Neutrophil (primary cell): ENCODE data around the gene CDH13.

Source experiments
- H3K27ac ChIP-seq: fragments of 200-600 bp; sonication (generic); 2 replicates; pipeline ENCODE4 v1.5.1; 2016; ENCODE audit warnings: mild to moderate bottlenecking, moderate library complexity
- H3K27me3 ChIP-seq: fragments of 200-600 bp; sonication (generic); 2 replicates; pipeline ENCODE4 v1.6.0; 2016; ENCODE audit warnings: mild to moderate bottlenecking
- H3K36me3 ChIP-seq: fragments of 200-600 bp; sonication (generic); 2 replicates; pipeline ENCODE4 v1.5.1; 2017
- H3K4me1 ChIP-seq, 2 experiments: fragments of 200-600 bp in 1 of 2; sonication (generic) in 1 of 2; 1 replicate in 1 of 2; 2 replicates in 1 of 2; pipeline versions ENCODE4 v1.5.1 to v1.6.1; 2013 to 2016; ENCODE audit warnings: low read depth in 1 of 2, low read length in 1 of 2, mild to moderate bottlenecking in 1 of 2, moderate library complexity in 1 of 2; ENCODE audit not compliant: control insufficient read depth in 1 of 2, insufficient read depth in 1 of 2
- H3K4me3 ChIP-seq, 2 experiments: fragments of 200-600 bp in 1 of 2; sonication (generic) in 1 of 2; 1 replicate in 1 of 2; 2 replicates in 1 of 2; pipeline ENCODE4 v1.5.1; 2013 to 2016; ENCODE audit warnings: low read depth in 1 of 2, low read length in 1 of 2, mild to moderate bottlenecking in 1 of 2, moderate library complexity in 1 of 2
- H3K9me3 ChIP-seq: fragments of 200-600 bp; sonication (generic); 2 replicates; pipeline ENCODE4 v1.5.1; 2016
- TF ChIP-seq, protein P1 (sequence below): fragments of 200-600 bp; sonication (generic); IDR thresholded peaks from 2 replicates; pipeline ENCODE4 v1.5.1; 2016; ENCODE audit warnings: antibody characterized with exemption

The CDH13 gene

DNA sequence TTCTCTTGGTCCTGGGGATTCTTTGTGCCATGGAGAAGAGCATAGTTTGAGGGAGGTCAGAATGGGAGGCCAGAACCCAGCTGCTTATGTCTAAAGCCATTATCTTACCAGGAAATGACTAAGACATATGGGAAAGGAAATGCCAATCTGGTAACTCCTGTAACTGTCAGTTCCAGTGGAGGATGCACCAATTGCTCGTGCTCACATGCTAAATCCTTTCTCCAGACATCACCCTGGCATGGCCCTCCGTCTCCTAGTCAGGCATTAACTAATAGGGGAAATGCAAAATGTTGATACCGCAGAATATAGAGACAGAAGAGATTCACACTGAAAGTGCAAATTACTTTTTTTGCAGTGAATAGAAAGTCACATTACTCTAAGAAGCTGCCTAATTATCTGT lies 925.5 kb downstream of the CDH13 start:
- Histone ChIP-seq H3K4me1 (no peaks in the 10 kb centered on the region), H3K4me3 (no peak overlapping the region), H3K27ac (no peak overlapping the region), H3K36me3 (no peaks in the 10 kb centered on the region), H3K27me3 (no peaks in the 10 kb centered on the region), H3K9me3 (no peaks in the 10 kb centered on the region)
- TF ChIP-seq, protein P1, sequence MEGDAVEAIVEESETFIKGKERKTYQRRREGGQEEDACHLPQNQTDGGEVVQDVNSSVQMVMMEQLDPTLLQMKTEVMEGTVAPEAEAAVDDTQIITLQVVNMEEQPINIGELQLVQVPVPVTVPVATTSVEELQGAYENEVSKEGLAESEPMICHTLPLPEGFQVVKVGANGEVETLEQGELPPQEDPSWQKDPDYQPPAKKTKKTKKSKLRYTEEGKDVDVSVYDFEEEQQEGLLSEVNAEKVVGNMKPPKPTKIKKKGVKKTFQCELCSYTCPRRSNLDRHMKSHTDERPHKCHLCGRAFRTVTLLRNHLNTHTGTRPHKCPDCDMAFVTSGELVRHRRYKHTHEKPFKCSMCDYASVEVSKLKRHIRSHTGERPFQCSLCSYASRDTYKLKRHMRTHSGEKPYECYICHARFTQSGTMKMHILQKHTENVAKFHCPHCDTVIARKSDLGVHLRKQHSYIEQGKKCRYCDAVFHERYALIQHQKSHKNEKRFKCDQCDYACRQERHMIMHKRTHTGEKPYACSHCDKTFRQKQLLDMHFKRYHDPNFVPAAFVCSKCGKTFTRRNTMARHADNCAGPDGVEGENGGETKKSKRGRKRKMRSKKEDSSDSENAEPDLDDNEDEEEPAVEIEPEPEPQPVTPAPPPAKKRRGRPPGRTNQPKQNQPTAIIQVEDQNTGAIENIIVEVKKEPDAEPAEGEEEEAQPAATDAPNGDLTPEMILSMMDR: no peak

DNA sequence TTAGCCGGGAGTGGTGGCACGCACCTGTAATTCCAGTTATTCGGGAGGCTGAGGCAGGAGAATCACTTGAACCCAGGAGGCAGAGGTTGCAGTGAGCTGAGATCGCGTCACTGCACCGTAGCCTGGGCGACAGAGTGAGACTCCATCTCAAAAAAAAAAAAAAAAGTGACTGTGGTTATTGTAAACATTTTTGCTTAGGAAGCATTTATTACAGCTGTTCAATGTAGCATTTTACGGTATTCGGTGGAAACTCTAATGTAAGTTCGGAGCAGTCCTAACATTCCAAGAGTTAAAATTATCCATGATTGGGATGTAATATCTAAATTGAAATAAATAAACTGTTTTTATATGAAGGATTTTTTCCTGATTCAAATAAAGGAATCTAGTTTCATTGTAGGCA lies 926.2 kb downstream of the CDH13 start:
- TF ChIP-seq, protein P1: no peak

DNA sequence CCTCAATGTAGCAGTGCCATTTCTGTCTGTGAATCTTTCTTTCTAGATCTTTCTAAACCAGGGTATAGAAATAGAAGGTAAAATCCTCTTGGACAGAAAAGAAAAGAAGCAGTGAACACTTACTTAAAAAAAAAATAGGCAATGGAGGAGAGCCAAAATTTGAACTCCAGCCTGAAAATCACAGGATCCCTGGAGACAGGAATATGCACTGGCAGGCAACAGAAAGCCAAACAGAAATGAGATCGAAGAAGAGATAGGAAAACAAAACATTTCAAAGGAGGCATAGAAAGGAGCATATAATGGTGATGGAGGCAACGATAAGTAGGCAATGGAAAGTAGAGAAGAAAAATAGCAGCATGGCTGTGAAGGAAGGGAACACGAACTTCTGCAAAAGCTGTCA lies 927.3 kb downstream of the CDH13 start:
- TF ChIP-seq, protein P1: no peak
- no peaks in the 10 kb centered on the region for H3K4me1 ChIP-seq
- H3K36me3 ChIP-seq: no peaks in the 10 kb centered on the region
- no peaks in the 10 kb centered on the region for H3K27me3 ChIP-seq
- H3K4me3 ChIP-seq: no peak overlapping the region
- no peaks in the 10 kb centered on the region for H3K9me3 ChIP-seq
- H3K27ac ChIP-seq: no peak overlapping the region

More for the DNA sequence above, 926.2 kb downstream of the CDH13 start:
- Histone ChIP-seq H3K27me3 (no peaks in the 10 kb centered on the region), H3K4me1 (no peaks in the 10 kb centered on the region), H3K27ac (no peak overlapping the region), H3K4me3 (no peak overlapping the region), H3K9me3 (no peaks in the 10 kb centered on the region), H3K36me3 (no peaks in the 10 kb centered on the region)

DNA sequence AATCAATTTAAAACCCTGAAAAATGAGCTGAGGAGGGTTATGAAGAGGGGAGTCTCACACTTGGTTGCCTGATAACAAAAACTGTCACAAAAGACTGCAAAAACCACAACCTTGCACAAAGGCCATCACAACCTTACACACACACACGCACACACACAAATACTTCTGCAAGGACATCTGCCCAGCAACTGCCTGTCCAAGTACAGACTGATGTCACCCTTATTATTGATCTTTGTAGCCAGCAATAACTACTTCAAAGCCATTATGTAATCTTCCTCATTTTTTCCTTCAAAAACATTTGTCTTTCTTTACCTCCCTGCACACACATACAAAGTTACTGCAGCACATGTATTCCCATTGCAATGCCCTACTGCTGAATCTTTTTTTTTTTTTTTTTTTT lies 927.8 kb downstream of the CDH13 start:
- TF ChIP-seq, protein P1: no peak
- Histone ChIP-seq H3K36me3 (no peaks in the 10 kb centered on the region), H3K27ac (no peak overlapping the region), H3K27me3 (no peaks in the 10 kb centered on the region), H3K4me3 (no peak overlapping the region), H3K9me3 (no peaks in the 10 kb centered on the region), H3K4me1 (no peaks in the 10 kb centered on the region)

DNA sequence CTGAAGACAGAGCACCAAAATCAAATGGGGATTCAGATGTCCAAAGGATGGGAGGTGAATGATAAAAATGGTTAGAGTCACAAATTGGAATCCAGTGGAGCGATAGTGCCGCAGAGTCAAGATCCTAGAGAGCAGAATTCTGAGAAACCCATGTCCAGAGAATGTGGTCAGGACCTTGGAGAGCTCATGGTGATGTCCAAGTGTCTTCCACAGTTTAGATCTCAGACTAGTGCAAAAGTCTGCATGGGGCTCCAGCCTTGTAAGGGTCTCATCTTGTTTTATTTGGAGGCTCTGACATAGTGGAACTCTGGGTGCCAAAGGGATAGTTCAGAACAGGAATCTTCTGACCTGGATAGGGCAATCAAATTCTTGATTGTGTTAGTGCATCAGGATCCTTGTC lies 935.1 kb downstream of the CDH13 start:
- H3K27ac ChIP-seq: no peak overlapping the region
- TF ChIP-seq, protein P1: no peak
- no peak overlapping the region for H3K4me3 ChIP-seq
- H3K9me3 ChIP-seq: no peaks in the 10 kb centered on the region
- H3K36me3 ChIP-seq: no peaks in the 10 kb centered on the region
- no peaks in the 10 kb centered on the region for H3K27me3 ChIP-seq
- H3K4me1 ChIP-seq: no peaks in the 10 kb centered on the region

DNA sequence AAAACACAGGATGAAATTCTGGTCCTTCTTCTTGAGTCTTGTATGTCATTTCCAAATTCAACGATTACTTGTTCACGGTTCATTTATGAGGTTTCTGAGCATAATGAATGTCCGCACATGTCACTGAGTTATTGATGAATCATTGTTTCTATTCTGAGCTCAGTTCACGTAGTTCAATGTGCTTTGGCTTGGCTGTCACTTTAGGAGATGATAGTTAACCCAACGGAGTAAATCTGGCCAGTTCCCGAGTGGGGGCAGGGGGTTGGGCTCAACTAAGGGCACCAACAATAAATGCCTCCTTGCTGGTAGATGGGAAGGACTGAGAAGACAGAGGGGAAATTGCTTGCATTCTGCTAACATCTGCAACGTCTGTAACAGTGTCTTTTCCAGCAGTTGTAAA lies 941.6 kb downstream of the CDH13 start:
- Histone ChIP-seq H3K27ac (no peak overlapping the region), H3K36me3 (no peaks in the 10 kb centered on the region), H3K4me1 (no peaks in the 10 kb centered on the region), H3K4me3 (no peak overlapping the region), H3K9me3 (no peaks in the 10 kb centered on the region), H3K27me3 (no peaks in the 10 kb centered on the region)
- TF ChIP-seq, protein P1: no peak
